NCI-H460 (cell line): ENCODE measurements around the gene ELOVL3. TPM values are rescaled to one million over a fixed set of nuclear protein-coding genes. Genes with fewer than 3 reads are reported as not detected.

Experiments
- DNase-seq: peaks from one replicate; pipeline ENCODE4 v3.0.0-alpha.2; 2016; ENCODE audit warnings: low read depth; ENCODE audit errors: extremely low read depth
- total RNA-seq: library from RNA; depleted of rRNA; stranded (reverse); fragments of >200 nt; shearing (Covaris generic); gene quantifications from 2 replicates; pipeline ENCODE4 v1.2.3, GENCODE V29; 2014

Gene ELOVL3
- total RNA-seq, 1 experiment from 2014 or later = 0.20 TPM

DNA sequence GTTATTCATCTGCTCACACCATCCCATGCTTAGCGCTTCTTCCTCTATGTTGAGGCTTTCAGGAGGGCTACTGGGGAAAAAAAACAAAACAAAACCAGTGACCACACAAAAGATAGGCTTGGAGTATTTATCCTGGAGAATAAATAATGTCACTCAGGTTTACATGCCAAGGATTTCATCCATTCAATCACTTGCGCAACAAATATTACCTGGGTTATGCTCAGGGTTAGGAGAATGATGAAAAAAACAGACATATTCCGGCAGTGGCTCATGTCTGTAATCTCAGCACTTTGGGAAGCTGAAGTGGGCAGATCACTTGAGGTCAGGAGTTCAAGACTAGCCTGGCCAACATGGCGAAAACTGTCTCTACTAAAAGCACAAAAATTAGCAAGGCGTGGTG, 3.3 kb upstream of the ELOVL3 start:
- no peak for DNase-seq

DNA sequence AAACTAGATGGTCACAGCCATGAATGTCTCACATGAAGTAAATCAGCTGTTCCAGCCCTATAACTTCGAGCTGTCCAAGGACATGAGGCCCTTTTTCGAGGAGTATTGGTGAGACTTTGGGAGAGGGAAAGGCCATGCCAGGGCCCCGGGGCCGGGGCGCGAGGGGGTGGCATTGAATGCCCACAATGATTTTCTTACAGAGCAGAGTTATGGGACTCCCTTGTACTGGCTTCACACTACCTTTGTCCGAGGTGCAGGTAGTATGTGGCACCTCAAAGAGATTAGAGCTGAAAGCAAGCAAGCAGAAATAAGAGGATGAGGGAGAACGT, 407 bp downstream of the ELOVL3 start:
- DNase-seq = no peak

DNA sequence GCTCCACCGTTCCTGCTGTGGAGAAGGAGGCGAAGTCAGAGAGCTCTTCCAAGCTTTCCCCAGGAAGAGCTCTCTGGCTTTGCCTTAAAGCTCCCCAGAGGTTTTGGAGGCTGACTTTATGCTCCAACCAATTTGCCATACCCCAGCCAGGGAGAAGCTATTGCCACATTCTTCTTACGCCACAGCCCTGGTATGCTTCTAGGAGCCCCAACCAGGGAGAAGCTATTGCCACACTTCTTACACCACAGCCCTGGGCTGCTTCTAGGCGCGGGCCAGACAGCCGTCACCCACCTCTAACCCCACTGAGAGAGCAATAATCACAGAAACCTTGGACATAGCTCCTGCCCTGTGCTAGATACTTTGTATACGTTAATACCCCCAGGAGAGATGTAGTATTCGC, 951 bp downstream of the ELOVL3 start:
- no peak for DNase-seq

DNA sequence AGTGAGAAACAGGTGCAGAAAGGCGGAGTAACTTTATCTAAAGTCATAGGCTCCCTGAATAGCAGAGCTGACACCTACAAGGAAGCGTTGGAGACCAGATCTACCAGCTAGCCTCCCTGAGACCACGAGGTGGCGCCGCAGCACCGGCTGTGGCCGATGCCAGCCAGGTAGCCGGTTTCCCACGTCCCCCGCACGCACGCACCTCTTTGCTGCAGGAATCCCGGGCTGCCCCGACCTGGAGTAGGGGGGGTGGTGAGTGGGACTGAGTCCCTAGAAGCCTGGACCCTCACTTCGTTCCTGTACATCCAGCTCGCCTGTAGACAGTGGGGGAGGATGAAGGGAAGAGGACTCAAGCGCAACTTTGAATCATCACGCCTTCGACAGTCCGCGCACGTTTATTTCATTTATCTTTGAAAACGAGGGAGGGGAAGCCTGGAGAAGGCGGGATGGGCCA, 3.7 kb downstream of the ELOVL3 start:
- peak; percentile 74 for DNase-seq

DNA sequence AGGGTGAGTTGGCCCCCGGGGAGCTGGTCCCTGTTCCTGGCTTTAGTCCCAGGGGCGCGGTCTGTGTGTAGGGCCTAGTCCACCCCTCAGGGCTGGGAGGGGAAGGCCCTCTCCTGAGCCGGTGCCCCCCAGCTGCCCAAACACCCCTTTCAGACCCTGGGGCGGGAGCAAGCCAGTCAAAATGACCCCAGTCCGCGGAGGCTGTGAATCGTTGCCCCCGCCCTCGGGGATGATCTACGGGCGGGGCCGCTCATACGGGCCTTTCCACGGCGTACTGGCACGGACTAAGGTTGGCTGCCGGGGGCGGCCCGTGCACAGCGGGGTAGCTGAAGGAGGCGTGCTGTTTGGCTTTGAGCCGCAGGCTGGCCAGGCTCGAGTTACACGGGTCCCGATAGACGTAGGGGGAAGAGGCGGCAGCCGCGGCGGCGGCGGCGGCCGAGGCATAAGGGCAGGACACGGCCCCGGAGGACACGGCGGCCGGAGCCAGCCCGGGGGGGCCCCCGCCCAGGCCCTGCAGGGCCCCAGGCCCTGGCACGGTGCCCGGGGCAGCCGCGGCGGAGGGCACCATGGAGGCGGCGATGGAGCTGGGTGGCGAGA, 4.3 kb downstream of the ELOVL3 start:
- DNase-seq = peak; percentile 49

DNA sequence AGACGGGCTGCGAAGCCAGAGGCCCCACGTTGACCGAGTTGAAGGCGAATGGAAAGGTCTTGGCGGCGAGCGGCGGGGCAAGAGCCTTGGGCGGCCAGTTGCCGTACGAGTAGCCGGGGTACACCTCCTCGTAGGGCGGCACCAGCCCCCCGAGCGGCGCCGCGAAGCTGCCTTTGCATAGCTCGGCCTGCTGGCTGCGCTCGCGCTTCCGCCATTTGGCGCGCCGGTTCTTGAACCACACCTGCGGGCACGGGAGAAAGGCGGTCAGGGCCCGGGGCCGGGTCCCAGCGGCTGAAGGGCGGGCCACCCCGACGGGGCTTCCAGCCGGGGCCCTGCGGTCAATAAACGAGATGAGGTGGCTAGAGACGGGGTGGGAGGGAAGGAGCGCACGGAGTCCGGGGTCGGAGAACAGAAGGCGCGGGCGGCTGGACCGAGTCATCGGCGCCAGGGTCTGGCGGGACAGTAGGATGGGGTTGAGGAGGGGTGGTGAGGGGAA, 4.8 kb downstream of the ELOVL3 start:
- no peak for DNase-seq

DNA sequence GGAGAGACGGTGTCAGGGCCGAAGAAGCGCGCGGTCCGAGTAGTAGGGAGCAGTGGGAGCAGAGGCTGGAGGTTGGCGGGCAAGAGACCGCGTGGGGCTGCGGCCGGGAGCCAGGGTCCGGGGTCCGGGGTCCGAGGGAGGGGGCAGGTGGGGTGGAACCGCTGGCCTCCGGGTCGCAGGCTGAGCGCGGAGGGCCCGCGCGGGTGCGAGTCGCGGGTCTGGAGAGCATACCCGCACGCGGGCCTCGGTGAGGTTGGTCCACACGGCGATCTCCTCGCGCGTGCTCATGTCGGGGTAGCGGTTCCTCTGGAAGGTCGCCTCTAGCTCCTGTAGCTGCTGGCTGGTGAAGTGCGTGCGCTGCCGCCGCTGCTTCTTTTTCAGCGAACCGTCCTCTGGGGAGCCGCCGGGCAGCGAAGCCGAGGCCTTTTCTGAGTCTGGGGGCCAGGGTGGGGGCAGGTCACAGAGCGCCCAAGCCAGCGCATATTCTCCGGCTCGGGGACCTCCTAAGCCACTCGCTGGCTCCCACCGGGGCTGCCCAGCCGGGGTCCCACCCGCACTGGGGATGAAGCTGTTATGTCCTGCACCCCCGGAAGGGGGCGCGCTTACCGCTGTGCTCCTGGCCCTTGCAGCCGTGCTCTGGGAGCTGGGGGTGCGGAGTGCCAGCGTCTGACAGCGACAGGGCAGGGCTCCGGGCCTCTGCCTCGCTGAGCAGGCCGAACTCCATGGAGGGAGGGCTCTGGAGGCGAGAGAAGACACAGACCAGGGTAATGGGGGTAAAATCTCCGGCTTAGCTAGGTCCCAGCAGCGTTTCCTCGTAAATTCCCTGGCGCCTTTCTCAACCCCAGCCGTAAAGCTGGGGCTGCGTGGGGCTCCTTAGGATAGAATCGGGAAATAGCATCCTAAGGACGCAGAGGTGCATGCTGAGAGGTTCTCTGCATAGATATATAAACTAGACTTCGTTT, 5.5 kb downstream of the ELOVL3 start:
- peak; percentile 40 for DNase-seq

DNA sequence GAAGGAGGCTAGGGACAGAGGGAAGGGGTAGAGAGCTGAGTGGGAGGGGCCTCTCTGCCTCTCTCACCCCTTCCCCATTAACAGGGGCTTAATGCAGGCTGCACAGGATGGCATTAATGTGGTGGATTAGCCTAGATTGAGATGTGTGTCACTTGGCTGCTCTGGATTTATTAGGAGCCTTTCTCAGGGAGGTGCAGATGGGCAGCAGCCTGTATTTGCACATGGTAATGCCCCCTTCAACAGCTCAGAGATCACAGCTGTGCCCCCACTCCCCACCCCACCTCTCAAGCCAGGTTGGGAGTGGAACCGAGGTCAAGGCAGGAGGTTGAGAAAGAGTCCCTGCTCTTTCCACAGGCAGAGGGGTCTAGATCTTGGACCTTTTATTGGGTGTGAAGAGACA, 7.9 kb downstream of the ELOVL3 start:
- DNase-seq = no peak

DNA sequence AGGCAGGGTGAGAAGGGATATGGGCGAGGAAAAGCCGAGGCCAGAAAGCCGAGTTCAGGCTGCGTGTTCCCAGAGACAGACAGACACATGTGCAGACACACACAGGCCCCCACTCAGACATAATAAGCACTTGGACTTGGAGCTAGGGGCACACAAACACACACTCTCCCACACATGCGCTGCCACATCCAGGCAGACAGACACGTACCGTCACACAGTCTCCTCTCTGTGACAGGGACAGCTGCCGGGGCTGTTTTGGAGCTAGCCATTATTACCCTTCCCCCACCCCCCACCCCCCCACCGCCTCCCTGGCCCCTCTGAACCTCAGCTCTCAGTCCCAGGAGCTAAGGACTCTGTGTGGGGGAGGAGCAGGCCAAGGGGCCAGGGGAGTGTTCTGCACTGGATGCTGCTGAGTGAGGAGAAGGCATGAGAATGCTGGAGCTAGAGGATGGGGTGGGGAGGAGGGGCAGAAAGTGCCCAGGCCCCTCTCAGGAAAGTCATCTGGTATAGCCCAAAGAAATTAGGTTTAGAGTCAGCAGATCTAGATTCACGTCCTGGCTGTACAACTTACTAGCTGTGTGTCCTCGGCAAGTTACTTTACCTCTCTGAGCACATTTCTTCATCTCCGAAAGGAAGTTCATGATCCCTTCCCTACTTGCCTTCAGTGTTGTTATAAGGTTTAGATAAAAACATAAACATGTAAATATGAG, 8.9 kb downstream of the ELOVL3 start:
- no peak for DNase-seq

DNA sequence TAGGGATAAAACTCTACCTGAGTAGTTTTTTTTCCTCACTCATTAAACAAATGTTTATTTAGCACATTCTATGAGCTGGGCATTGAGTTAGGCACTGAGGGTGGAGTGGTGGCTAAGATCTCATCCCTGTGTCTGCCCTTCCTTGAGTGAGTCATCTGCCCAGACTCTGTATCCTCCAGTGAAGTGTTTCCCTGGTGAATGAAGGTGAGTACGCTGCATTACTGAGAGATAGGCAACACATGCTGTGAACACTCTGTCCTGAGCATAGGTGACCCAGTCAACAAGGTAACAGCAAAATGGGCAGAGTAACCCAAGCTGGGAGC, 9.5 kb downstream of the ELOVL3 start:
- DNase-seq = no peak

DNA sequence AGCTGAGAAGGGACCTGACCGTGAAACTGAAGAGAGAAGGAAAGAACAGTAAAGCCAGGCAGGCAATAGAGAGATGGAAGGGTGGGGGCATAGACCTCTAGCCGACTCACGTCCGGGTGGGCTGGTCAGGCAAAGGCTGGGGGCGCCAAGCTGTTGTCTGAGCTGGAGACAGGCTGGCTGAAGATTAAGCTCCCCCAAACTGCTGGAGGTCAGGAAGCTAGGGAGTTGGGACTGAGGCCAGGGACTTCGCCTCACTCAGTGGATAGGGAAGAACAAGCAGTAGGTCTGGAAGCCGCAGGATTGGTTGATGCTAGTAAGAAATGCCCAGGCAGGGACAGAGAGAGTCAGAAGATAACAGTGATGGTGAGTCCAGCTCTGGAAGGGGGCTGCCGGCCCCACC, 9.9 kb downstream of the ELOVL3 start:
- no peak for DNase-seq

DNA sequence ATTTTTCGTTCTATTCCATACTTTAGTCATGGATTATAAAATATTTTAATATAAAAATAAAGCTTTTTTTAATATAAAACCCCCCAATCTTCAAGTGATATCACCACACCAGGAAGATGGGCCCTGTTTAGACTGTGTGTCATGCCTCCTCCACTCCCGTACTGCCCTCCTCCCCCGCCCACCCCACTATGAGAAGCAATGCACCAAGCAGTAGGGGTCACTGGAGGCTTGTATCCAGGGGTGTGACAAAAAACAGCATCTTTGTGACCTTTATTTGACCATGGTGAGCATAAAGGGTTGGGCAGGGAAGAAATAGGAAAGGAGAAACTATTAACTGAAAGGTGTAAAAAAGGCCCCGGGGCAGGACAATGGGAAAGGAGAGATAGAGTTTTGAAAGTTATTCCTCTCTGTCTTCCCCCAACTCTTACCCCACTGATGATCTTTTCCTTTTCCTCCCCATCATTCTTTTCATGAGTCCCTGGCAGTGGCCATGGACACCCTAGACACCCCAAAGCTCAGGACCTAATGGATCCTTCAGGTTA, 11.7 kb downstream of the ELOVL3 start:
- no peak for DNase-seq

DNA sequence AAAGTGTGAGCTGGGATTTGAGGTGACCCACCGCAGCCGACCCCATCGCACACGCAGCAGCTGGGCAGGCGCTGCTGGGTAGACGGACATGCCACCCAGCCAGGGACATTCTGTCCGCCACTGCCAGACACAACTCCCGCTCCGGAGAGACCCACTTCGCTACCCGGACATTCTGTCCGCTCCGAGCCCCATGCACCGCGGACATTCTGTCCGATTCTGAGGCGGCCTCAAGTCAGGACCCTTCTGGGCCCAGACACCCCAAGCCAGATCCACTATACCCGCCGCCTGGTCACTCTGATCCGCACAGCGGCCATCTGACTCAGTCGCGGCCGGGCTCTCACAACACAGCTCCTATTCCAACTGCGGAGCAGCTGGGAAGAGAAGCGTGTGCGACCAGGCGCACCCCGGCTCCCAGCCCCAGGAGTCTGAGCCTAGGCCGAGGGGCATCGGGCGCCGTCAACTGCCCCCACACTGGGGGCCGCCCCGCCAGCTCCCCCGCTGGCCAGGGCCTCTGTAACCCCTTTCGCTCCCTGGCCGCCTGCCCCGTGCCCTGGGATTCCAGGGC, 14.4 kb downstream of the ELOVL3 start:
- DNase-seq = no peak

DNA sequence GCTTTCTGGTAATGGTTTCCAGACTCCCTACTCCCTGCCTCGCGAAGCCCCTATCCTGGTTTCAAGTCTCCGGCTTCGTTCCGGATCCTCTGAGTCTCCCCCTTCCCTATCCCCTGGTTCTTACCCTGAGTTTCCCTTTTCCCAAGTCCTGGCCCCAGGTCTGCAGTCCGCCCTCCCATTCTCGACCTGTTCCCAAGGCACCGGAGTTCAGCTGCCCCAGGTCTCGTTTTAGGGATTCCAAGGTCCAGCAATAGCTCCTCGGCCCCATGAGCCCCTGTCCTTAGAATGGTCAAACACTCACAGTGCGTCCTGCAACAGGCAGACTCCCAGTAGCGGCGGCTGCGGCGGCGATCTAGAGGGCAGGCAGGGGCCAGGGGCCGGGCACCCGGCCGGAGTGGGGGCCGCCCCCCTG, 14.9 kb downstream of the ELOVL3 start:
- no peak for DNase-seq

DNA sequence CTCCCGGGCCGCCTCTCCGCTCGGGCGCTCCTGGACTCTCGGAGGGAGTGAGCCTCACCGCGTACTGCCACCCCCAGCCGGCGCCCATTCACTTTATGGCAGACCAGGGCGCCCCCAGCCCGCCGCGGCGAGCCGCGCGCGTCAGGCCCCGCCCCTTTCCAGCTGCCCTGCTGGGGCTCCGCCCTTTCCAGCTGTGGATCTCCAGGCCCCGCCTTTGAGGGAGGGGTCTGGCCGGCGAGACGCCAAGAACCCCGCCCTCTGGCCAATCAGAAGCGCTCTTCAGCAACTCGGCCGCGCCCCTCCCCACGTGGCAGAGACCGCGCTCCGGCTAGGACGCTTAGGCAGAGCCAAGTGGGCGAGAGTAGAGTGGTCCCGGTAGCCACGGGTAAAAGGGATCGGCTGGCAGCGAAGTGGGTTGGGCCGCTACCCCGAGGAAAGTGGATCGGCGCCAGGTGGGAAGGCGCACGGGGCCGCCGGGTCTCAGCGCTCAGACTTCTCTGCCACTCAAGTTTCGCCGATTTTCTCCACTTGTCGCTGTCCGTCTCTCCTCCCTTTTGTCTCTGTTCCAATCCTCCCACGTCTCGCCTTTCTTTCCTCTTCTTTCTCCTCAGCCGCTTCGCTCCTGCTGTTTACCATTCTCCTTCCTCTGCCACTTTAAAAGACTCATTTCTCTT, 15.5 kb downstream of the ELOVL3 start, which contains the start of gene PITX3:
TSS of gene PITX3 (minus strand) at position 69 of the 674 bp plus-strand sequence. CDS start 9,432 bp downstream, outside the sequence.
- DNase-seq = peak; percentile 86

DNA sequence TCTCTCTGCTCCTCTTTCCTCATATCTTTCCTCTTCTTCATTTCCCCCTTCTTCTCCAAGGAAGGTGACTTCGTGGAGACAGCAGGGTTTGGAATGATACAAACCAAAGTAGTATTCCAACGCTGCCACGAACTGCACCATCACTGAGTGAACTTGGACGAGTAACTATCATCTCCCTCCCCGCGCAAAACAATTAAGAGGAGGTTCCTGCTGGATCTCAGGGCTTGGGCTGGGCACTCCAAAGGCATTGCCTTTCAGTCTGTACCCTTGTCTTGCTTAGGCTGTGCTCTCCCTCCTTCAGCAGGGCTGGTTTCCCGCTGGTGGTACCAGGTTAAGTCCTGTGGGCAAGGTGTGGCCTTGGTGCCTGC, 16.0 kb downstream of the ELOVL3 start:
- no peak for DNase-seq

DNA sequence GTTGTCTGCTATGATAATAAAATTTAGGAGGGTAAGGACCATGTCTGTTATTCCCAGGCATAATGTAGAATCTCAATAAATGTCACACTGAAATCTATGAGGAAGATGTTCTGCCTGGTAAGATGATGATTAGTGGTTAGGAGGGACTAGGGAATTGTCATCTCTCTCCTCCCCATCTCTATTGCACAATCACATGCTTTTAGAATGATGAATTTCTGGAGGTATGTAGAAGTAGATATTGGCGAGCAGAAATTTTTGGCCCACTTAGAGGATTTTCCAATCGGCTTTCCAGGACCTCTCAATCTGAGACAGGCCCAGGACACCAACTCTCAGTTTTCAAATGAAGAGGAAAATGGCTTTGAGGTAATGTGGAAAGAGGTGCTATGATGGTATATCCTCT, 17.2 kb downstream of the ELOVL3 start:
- no peak for DNase-seq

DNA sequence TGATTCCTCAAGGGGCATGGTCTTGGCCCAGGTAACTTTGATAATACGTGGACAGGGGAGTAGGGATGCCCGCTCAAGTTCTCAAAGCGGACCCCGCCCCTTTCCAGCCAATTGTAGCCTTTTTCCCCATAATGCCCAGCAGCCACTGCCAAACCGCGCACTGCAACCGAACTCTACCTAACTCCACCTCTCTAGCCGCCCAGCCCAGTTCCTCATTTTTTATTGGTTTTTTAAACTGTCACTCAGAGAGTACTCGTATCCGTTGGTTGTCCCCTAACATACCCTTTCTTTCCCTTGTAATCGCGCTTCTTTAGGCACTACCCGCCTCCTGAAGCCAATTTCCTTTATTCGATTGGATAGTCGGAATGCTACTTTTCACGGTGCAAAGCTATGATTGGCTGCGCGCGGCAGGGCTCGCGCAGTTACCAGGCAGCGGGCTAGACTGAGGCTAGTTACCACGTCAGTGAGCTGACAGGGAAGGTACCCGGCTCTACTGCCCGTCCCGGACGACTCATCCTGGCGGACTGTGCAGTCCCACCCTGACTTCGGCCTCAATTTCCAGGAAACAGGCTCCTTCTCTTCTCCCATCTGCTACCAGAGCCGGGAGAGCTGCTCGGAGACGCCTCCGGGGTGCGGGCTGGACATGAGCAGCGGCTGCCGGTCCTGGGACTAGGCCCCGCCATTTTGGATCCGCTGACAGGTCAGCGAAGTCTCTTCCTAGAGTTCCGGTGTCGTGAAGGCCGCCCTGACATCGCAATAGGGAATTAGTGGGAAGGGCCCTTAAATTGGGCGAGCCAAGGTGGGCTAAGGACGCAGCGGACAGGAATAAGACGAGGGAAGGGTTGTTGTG, 19.2 kb downstream of the ELOVL3 start, which contains the start of gene GBF1:
TSS of gene GBF1 (plus strand) at position 451 of the 850 bp plus-strand sequence. CDS start 13,407 bp downstream, outside the sequence.
- peak; percentile 100 for DNase-seq

DNA sequence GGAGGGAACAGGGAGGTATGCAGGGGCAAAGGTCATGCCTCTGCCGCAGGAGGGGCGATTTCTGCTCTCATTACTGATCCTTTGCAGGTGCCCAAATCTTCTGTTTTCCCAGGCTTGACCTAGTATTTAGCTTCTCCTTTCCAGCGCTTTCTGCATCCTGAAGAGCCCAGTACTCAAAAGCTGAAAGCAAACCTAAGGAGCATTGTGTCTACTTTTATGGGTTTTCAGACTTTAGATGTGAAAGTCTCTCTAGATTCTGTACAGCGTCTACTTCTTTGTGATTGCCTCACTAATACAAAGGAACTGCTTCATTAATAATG, 19.8 kb downstream of the ELOVL3 start:
- DNase-seq = no peak
